ENCODE measurements around the gene USP6NL. TPM values are rescaled to one million over a fixed set of nuclear protein-coding genes. Genes with fewer than 3 reads are reported as not detected.

The USP6NL gene
- polyA plus RNA-seq, 3 donors = 5.5 to 7.7 (median 6.7) TPM

DNA sequence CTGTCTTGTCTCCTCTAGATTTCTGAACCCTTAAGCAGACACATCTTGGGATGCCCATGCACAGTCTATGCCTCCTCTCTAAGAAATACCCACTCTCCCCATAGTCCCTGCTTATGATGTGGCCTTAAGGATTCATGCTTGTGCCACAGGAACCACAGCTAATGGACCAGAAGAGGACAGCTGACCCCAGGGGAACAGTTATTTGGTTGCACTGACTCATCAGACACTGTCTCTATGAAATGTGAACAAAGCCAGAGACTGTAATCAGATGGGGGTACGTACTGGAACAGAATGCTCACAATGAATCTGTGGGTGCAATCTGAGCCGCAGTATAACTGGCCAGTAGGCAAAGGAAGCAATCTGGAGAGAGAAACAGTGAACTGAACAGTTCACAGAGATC is 121.9 kb downstream of the USP6NL start:
- Histone ChIP-seq H3K36me3 (replicated peaks in 1 of 2; ENCODE audit: control insufficient read depth in 1 of 2, insufficient read depth in 2 of 2, low read length in 2 of 2) (peaks cover 20 to 63% of the 10 kb centered on the region in 2 donors), H3K27ac (ENCODE audit: low read depth in 1 of 2, low read length in 2 of 2) (no peak overlapping the region), H3K79me2 (ENCODE audit: insufficient read depth, low read length) (no peaks in the 10 kb centered on the region), H3K9ac (ENCODE audit: insufficient read depth, low read length, poor library complexity, severe bottlenecking) (no peak overlapping the region), H3K4me2 (replicated peaks; ENCODE audit: extremely low read depth, low read length, poor library complexity, severe bottlenecking) (no peak overlapping the region), H2AFZ (ENCODE audit: insufficient read depth, low read depth, low read length, poor library complexity, severe bottlenecking) (no peak overlapping the region), H4K20me1 (ENCODE audit: insufficient read depth, low read length) (no peaks in the 10 kb centered on the region), H3K4me3 (replicated peaks in 1 of 3; ENCODE audit: low read depth in 2 of 3, low read length in 3 of 3) (no peak overlapping the region), H3K9me3 (replicated peaks in 1 of 2; ENCODE audit: control insufficient read depth in 1 of 2, insufficient read depth in 1 of 2, low read length in 2 of 2) (no peaks in the 10 kb centered on the region), H3K27me3 (ENCODE audit: control insufficient read depth in 2 of 2, insufficient read depth in 2 of 2, low read length in 2 of 2) (no peaks in the 10 kb centered on the region), H3K4me1 (ENCODE audit: control insufficient read depth in 1 of 2, insufficient read depth in 2 of 2, low read length in 2 of 2) (no peaks in the 10 kb centered on the region)
- no peak overlapping the region for H3K4me3 Mint-ChIP-seq
- H3K27ac Mint-ChIP-seq = no peak overlapping the region
- WGBS (ENCODE audit: insufficient coverage) = 96% methylated on average over 2 of the region's 2 CpGs
- H3K4me1 Mint-ChIP-seq = peaks cover 7% of the 10 kb centered on the region
- intact Hi-C loops (cut with micrococcal nuclease) = no loop called here
- no peaks in the 10 kb centered on the region for H3K9me3 Mint-ChIP-seq
- peaks cover 48 to 52% of the 10 kb centered on the region in 2 donors for H3K36me3 Mint-ChIP-seq
- H3K27me3 Mint-ChIP-seq (ENCODE audit: low read depth in 3 of 3) = peaks cover 0 to 4% (median 0%) of the 10 kb centered on the region in 3 donors
- DNase-seq = no peak
- TF ChIP-seq, protein P1, sequence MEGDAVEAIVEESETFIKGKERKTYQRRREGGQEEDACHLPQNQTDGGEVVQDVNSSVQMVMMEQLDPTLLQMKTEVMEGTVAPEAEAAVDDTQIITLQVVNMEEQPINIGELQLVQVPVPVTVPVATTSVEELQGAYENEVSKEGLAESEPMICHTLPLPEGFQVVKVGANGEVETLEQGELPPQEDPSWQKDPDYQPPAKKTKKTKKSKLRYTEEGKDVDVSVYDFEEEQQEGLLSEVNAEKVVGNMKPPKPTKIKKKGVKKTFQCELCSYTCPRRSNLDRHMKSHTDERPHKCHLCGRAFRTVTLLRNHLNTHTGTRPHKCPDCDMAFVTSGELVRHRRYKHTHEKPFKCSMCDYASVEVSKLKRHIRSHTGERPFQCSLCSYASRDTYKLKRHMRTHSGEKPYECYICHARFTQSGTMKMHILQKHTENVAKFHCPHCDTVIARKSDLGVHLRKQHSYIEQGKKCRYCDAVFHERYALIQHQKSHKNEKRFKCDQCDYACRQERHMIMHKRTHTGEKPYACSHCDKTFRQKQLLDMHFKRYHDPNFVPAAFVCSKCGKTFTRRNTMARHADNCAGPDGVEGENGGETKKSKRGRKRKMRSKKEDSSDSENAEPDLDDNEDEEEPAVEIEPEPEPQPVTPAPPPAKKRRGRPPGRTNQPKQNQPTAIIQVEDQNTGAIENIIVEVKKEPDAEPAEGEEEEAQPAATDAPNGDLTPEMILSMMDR (IDR thresholded peaks at IDR 0.05) = no peak

DNA sequence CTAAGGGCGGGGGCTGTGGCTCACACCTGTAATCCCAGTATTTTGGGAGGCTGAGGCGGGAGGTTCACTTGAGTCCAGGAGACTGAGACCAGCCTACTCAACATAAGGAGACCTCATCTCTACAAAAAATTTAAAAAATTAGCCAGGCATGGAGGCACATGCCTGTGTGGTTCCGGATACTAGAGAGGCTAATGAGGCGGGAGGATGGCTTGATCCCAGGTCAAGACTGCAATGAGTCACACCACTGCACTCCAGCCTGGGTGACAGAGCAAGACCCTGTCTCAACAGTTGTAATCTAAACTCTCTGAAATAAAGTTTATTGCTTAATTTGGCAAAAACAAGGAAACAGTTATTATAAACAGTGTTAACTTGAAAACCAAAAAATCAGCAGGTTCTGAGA is 123.3 kb downstream of the USP6NL start:
- Histone ChIP-seq H2AFZ (ENCODE audit: insufficient read depth, low read depth, low read length, poor library complexity, severe bottlenecking) (no peak overlapping the region), H3K27me3 (ENCODE audit: control insufficient read depth in 2 of 2, insufficient read depth in 2 of 2, low read length in 2 of 2) (no peaks in the 10 kb centered on the region), H3K4me3 (replicated peaks in 1 of 3; ENCODE audit: low read depth in 2 of 3, low read length in 3 of 3) (no peak overlapping the region), H3K27ac (ENCODE audit: low read depth in 1 of 2, low read length in 2 of 2) (no peak overlapping the region), H3K36me3 (replicated peaks in 1 of 2; ENCODE audit: control insufficient read depth in 1 of 2, insufficient read depth in 2 of 2, low read length in 2 of 2) (peaks cover 20 to 54% of the 10 kb centered on the region in 2 donors), H3K9ac (ENCODE audit: insufficient read depth, low read length, poor library complexity, severe bottlenecking) (no peak overlapping the region), H3K79me2 (ENCODE audit: insufficient read depth, low read length) (no peaks in the 10 kb centered on the region), H4K20me1 (ENCODE audit: insufficient read depth, low read length) (no peaks in the 10 kb centered on the region), H3K4me2 (replicated peaks; ENCODE audit: extremely low read depth, low read length, poor library complexity, severe bottlenecking) (no peak overlapping the region), H3K4me1 (ENCODE audit: control insufficient read depth in 1 of 2, insufficient read depth in 2 of 2, low read length in 2 of 2) (peaks cover 5 to 7% of the 10 kb centered on the region in 2 donors), H3K9me3 (replicated peaks in 1 of 2; ENCODE audit: control insufficient read depth in 1 of 2, insufficient read depth in 1 of 2, low read length in 2 of 2) (no peaks in the 10 kb centered on the region)
- Mint-ChIP-seq H3K27me3 (ENCODE audit: low read depth in 3 of 3) (peaks cover 0 to 2% (median 0%) of the 10 kb centered on the region in 3 donors), H3K4me1 (peaks cover 18% of the 10 kb centered on the region), H3K36me3 (peaks cover 42% of the 10 kb centered on the region in 2 donors), H3K27ac (no peak overlapping the region), H3K4me3 (no peak overlapping the region), H3K9me3 (no peaks in the 10 kb centered on the region)
- DNase-seq = no peak
- TF ChIP-seq, protein P1 (IDR thresholded peaks at IDR 0.05) = no peak
- WGBS (ENCODE audit: insufficient coverage) = no CpG with 5 or more reads among the region's 4 CpGs
- intact Hi-C loops (cut with micrococcal nuclease) = no loop called here

Measured in CD14-positive monocyte (primary cell).